Right ventricle myocardium inferior (tissue), 1 donor: Measurements from ENCODE around the gene GPX2. TPM values are rescaled to one million over a fixed set of nuclear protein-coding genes. Genes with fewer than 3 reads are reported as not detected.
"Not testable (repeated sequence)": the region's sequence is repeated elsewhere in the genome, so short reads cannot be mapped to it uniquely, and the experiment has no call there.

Experiments
- ATAC-seq: fragments of 200-7000 bp; cut with Tn5 transposase; one replicate; pipeline ENCODE4 v1.9.1; 2020; ENCODE audit warnings: mild to moderate bottlenecking, moderate library complexity
- DNase-seq: peaks from one replicate; pipeline ENCODE4 v3.0.0; 2021; ENCODE audit errors: missing footprints
- intact Hi-C: fragments of 100-400 bp; cut with DNase I; formaldehyde crosslinking; loops from one replicate; pipeline ENCODE4 v1.11.0; 2022
- total RNA-seq: library from RNA; stranded (reverse); fragmentation: NEBNext Ultra II Directional; extraction: Animal tissue kit (Norgen Biotek cat#: 25700); gene quantifications from one replicate; pipeline ENCODE4 v1.2.1, GENCODE V29; 2021
- donor health status: DM: no; HTN: yes; CAD: no; lungs with severe emphysema.

The GPX2 gene
- total RNA-seq, 1 donor from 2014 or later: not detected

DNA sequence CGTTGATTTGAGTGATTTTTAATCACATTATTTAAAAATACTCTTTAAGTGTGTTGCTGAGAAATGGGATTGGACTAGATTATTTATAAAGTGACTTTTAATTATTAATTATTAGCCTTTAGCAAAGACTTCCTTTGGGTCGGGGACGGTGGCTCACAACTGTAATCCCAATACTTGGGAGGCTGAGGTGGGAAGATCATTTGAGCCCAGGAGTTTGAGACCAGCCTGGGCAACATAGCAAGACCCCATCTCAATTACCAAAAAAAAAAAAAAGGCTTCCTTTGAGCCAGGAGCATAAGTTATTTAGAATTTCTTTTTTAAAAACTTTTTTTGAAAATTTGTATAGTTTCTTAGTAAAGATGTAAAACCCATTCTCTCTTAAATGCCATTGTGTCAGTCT lies 19.5 kb downstream of the GPX2 start:
- intact Hi-C loops: no loop called here
- no peak for ATAC-seq
- DNase-seq: no peak

DNA sequence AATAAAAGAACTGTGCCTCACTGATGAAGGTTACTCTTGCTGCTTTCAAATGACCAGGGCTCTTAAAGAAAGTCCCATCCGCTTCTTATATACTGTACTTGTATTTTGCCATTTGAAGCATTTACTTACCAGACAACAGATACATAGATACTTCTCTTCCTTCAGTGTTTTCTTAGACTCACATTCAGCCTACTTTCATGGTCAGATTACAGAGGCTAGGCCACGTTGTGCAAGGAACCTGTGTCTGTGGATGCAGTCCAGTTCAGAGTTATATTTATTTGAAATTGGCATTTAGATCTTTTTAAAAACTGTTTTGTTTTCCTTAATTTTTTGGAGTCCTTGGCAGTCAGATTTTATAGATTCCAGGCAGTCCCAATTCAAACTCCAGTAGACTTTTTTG lies 22.1 kb downstream of the GPX2 start:
- no peak for ATAC-seq
- intact Hi-C loops: no loop called here
- no peak for DNase-seq

GRCh38 chr14:64919618-64920017 lies 22.9 kb downstream of the GPX2 start:
- ATAC-seq (no peak), DNase-seq (no peak)
- intact Hi-C loops: loop anchor here (5.0 kb wide), 1 partner anchor 68 kb away; the partner anchor contains the start of gene FNTB

GRCh38 chr14:64919215-64919614 lies 23.3 kb downstream of the GPX2 start:
- intact Hi-C loops: loop anchor here (5.0 kb wide), 1 partner anchor 68 kb away; the partner anchor contains the start of gene FNTB
- ATAC-seq (no peak), DNase-seq (no peak)

DNA sequence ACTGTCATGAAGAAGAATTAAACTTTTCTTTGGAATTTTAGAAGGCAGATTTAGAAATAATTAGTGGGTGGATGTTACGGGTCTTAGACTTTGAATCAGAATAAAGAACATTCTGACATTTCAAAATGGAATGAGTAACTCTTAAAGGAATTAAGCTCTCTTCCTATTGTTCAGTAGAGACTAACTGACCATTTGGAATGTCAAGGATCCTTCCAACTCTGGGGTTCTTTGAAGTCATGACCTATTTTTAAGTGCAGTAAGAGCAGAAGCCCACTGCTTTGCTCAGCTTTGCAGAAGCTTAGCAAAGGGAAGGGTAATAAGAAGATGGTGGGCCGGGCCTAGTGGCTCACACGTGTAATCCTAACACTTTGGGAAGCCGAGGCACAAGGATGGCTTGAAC lies 24.3 kb downstream of the GPX2 start:
- ATAC-seq (no peak), DNase-seq (no peak)
- intact Hi-C loops: loop anchor here (5.0 kb wide), 1 partner anchor 69 kb away; the partner anchor contains the start of gene FNTB

- intact Hi-C loops: loop anchor here (5.0 kb wide), 1 partner anchor 72 kb away; the partner anchor contains the start of gene FNTB
- no peak for DNase-seq
Measured at GRCh38 chr14:64915797-64916196, 26.7 kb downstream of the GPX2 start.

GRCh38 chr14:64915029-64915424 lies 27.5 kb downstream of the GPX2 start:
- ATAC-seq (no peak), DNase-seq (no peak)
- intact Hi-C loops: loop anchor here (5.0 kb wide), 1 partner anchor 72 kb away; the partner anchor contains the start of gene FNTB

More at GRCh38 chr14:64915797-64916196, 26.7 kb downstream of the GPX2 start:
- ATAC-seq: no peak

DNA sequence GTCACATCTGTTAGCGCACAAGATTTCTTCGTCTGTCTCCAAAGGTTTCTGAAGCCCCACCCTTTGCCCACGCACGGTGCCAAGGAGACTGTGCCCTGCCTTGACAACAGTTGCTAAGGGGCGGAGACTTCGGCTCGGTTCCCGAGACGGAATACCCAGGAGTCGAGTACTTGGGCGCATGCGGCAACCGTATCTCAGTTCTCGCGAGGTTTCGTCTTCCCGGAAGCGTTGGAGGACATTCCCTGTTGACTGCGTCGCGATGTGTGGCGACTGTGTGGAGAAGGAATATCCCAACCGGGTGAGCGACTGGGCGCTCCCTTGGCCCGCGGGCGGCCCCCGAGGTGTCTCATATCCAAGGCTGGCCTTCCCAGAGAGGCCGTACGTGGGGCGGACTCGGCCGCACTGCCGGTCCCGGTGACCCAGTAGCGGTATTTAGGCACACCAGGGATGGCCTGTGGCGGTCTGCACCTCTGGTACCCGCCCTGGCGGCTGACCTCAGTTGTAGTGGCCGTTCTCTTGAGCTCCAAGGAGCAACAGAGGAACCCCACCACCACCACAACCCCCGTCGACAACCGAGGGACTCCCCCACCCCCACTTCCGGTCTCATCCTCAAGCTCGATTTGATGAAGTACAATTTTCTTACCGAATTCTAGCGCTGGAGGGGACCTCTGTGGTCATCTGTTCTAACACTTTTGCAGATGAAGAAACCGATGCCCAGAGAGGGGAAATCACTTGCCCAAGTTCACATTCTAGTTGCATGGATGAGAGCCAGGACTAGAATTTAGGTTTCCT lies 28.1 kb downstream of the GPX2 start, which contains the start of gene CHURC1:
TSS of gene CHURC1 (plus strand) at position 219 of the 792 bp plus-strand sequence. CDS start at position 260, 41 bp downstream.
- peak; percentile 100 for ATAC-seq
- intact Hi-C loops: loop anchor here (5.0 kb wide), 1 partner anchor 73 kb away; the partner anchor contains the start of gene FNTB
- DNase-seq: peak; percentile 98

GRCh38 chr14:64913477-64913876 lies 29.1 kb downstream of the GPX2 start:
- ATAC-seq, DNase-seq, intact Hi-C loops: not testable (repeated sequence)

DNA sequence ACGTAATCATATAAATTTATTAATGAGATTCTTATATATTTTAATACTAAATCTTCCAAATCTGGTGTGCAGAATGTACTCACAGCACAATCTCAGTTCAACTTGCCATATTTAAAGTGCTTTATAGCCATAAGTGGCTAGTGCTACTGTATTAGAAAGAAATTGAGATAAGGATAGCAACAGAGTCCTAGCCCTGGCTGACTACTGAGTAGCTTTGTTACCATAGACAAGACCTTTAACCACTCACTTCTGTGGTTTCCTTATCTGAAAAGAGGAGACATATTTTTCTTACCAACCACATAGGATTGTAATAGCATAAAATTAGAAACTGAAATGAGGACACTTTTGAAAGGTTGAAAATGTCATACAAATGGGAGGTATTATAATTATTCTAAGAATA lies 30.3 kb downstream of the GPX2 start:
- no peak for DNase-seq
- ATAC-seq: no peak
- intact Hi-C loops: no loop called here

GRCh38 chr14:64910847-64911495 lies 31.6 kb downstream of the GPX2 start:
- DNase-seq: no peak
- intact Hi-C loops: no loop called here
- ATAC-seq: no peak

GRCh38 chr14:64906022-64906421 lies 36.5 kb downstream of the GPX2 start:
- DNase-seq (no peak), ATAC-seq (no peak)
- intact Hi-C loops: no loop called here

DNA sequence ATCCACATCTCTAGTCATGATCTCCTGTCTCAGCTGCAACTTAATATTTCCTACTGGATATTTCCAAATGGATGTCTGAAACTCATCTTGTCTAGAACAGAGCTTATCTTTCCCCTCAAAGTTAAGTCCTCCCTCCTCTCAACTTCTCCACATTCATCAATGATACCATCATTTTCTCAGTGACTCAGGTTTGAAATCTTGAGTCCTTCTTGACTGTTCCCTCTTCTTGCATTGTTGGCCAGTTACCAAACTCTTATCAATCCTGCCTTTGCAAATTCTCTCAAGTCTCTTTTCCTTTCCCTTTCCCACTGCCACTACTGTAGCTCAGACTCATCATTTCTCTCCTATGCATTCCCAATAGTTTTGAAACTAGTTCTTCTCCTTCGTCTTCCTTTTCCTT lies 42.6 kb downstream of the GPX2 start:
- no peak for ATAC-seq
- intact Hi-C loops: no loop called here
- DNase-seq: no peak

DNA sequence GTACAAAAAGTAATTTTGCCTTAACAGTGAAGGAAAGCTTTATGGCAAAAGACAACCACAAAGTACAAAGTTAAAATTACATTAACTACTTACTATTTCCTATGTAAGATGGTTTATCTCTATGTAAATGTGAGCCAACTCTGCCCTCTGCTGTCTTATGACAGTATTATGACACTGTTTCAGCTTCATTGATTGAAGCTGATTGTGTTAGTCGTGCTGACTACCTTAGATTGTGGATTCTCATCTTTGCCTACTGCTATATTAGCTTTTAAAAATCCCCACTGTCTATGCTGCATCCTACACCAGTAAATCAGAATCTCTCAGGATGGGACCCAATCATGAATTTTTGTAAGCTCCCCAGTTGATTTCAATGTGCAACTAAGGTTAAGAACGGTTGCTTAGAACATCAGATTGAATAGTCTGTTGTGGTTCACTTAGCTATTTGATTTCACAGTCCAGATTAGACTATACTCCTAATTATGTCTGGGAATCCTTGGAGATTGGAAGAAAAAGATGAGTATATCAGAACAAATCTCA lies 50.6 kb downstream of the GPX2 start:
- intact Hi-C loops: no loop called here
- no peak for DNase-seq

GRCh38 chr14:64891173-64891838 lies 51.2 kb downstream of the GPX2 start:
- no peak for DNase-seq
- intact Hi-C loops: no loop called here
- no peak for ATAC-seq

More for the DNA sequence above, 50.6 kb downstream of the GPX2 start:
- ATAC-seq: no peak

DNA sequence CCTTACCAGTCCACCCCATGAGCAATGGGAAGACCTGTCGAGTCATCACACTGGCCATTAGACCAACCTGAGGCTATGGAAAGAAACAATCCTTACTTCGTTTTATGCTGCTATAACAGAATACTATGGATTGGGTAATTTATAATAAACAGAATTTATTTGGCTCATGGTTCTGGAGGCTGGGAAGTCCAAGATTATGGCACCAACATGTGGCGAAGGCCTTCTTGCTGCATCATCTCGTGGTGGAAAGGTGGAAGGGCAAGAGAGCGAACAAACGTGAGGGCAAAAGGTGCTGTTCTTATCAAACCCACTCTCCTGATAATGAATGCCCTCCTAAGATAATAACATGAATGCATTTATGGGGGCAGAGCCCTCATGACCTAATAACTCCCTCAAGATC lies 53.2 kb downstream of the GPX2 start:
- no peak for ATAC-seq
- intact Hi-C loops: loop anchor here (10.0 kb wide), 1 partner anchor 215 kb away; no protein-coding TSS in a partner anchor
- DNase-seq: no peak
